Measurements from ENCODE around the gene FOXC1. TPM values are rescaled to one million over a fixed set of nuclear protein-coding genes. Genes with fewer than 3 reads are reported as not detected.

Gene FOXC1
- total RNA-seq, 1 donor from 2014 or later, result 84.4 TPM

DNA sequence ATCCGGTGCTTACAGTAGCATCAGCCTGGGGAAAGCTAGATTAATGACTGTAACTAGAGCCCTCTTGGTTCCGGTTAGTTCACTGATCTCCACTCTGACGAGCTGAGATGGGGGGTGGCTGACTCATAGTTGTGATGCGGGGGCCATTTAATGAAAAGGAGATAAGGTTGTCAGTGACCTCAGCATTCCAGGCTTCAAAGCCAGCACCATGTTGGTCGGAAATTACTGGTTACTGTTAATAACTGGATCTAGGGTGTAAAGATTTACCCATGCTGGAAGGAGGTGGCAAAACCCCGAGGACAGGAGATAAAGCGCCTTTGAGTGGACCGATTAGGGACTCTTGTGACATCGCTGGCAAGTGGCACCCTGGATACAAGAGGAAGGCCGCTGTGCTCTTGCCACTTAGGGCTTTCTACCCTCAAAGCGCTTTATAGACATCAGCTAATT is 21.1 kb downstream of the FOXC1 start:
- Mint-ChIP-seq H3K27ac (ENCODE audit: unreplicated experiment) (no peak overlapping the region), H3K9me3 (ENCODE audit: low read depth) (peaks cover 3% of the 10 kb centered on the region), H3K36me3 (ENCODE audit: low read depth) (no peaks in the 10 kb centered on the region), H3K4me1 (ENCODE audit: low read depth) (peaks cover 43% of the 10 kb centered on the region), H3K4me3 (ENCODE audit: unreplicated experiment) (no peak overlapping the region), H3K27me3 (ENCODE audit: low read depth) (no peaks in the 10 kb centered on the region)
- TF ChIP-seq, protein P1, sequence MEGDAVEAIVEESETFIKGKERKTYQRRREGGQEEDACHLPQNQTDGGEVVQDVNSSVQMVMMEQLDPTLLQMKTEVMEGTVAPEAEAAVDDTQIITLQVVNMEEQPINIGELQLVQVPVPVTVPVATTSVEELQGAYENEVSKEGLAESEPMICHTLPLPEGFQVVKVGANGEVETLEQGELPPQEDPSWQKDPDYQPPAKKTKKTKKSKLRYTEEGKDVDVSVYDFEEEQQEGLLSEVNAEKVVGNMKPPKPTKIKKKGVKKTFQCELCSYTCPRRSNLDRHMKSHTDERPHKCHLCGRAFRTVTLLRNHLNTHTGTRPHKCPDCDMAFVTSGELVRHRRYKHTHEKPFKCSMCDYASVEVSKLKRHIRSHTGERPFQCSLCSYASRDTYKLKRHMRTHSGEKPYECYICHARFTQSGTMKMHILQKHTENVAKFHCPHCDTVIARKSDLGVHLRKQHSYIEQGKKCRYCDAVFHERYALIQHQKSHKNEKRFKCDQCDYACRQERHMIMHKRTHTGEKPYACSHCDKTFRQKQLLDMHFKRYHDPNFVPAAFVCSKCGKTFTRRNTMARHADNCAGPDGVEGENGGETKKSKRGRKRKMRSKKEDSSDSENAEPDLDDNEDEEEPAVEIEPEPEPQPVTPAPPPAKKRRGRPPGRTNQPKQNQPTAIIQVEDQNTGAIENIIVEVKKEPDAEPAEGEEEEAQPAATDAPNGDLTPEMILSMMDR (IDR thresholded peaks at IDR 0.05), result no peak
- DNase-seq (ENCODE audit: low spot score), result no peak

DNA sequence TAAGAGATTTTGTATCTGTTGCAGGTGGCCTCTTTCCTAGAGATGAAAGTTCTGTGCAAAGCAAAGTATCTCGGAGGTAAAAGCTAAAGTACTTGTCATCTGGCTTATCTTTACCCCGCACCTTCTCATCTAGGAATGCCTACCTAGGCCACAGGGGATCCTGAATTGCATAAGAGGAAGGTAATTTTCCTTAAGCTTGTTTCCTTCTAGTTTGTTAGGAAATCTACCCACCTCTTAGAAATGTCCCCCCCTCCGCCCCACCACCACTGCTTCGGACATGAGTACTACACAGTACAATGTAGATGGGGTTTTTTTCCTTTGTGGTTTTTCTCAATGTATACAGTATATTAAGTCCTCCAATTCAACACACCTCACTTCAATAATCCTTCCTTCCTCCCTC is 21.5 kb downstream of the FOXC1 start:
- no peak overlapping the region for H3K27ac Mint-ChIP-seq (ENCODE audit: unreplicated experiment)
- no peaks in the 10 kb centered on the region for H3K36me3 Mint-ChIP-seq (ENCODE audit: low read depth)
- DNase-seq (ENCODE audit: low spot score), result no peak
- TF ChIP-seq, protein P1 (IDR thresholded peaks at IDR 0.05), result no peak
- H3K4me1 Mint-ChIP-seq (ENCODE audit: low read depth), result peaks cover 40% of the 10 kb centered on the region
- H3K27me3 Mint-ChIP-seq (ENCODE audit: low read depth), result no peaks in the 10 kb centered on the region
- H3K4me3 Mint-ChIP-seq (ENCODE audit: unreplicated experiment), result no peak overlapping the region
- peaks cover 3% of the 10 kb centered on the region for H3K9me3 Mint-ChIP-seq (ENCODE audit: low read depth)

DNA sequence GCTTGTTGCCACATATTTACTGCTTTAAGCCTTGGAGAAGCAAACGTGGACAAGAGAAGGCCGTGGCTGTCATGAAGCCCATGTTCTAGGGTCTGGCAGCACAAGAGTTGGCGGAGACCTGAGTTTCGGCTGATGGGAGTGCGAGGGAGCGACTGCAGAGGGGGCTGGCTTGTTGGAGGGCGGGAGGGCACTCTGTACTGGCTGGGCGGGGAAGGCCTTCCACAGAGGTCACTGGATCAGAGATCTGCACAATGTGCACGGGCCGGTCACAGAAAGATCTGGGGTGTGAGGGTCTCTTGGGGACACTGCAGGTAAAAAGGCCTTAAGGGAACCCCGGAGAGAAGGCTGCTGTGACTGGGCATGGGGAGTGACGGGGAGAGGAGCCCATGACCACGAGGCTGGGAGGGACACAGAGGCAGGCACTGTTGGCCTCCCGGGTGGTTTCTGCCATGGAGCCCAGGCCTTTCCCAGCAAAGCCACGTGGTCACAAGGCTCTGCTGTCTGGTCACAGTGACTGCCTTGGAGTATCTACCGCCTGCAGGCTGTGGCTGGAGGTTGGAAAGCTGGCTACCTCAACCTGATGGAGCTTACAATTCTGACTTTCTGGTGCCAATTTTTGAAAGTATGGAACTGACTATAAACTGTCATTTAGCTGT is 23.8 kb downstream of the FOXC1 start:
- H3K9me3 Mint-ChIP-seq (ENCODE audit: low read depth), result peaks cover 3% of the 10 kb centered on the region
- H3K36me3 Mint-ChIP-seq (ENCODE audit: low read depth), result no peaks in the 10 kb centered on the region
- TF ChIP-seq, protein P1 (IDR thresholded peaks at IDR 0.05), result no peak
- peak; percentile 59 for DNase-seq (ENCODE audit: low spot score)
- no peak overlapping the region for H3K4me3 Mint-ChIP-seq (ENCODE audit: unreplicated experiment)
- peaks cover 17% of the 10 kb centered on the region for H3K4me1 Mint-ChIP-seq (ENCODE audit: low read depth)
- H3K27me3 Mint-ChIP-seq (ENCODE audit: low read depth), result no peaks in the 10 kb centered on the region
- H3K27ac Mint-ChIP-seq (ENCODE audit: unreplicated experiment), result no peak overlapping the region

- Mint-ChIP-seq H3K4me1 (ENCODE audit: low read depth) (peaks cover 11% of the 10 kb centered on the region), H3K27ac (ENCODE audit: unreplicated experiment) (no peak overlapping the region), H3K36me3 (ENCODE audit: low read depth) (peaks cover 2% of the 10 kb centered on the region), H3K27me3 (ENCODE audit: low read depth) (no peaks in the 10 kb centered on the region), H3K9me3 (ENCODE audit: low read depth) (peaks cover 3% of the 10 kb centered on the region), H3K4me3 (ENCODE audit: unreplicated experiment) (no peak overlapping the region)
- TF ChIP-seq, protein P1 (IDR thresholded peaks at IDR 0.05), result no peak
- DNase-seq (ENCODE audit: low spot score), result peak; percentile 48
These were observed 24.4 kb downstream of the FOXC1 start for GRCh38 chr6:1634081-1634480.

DNA sequence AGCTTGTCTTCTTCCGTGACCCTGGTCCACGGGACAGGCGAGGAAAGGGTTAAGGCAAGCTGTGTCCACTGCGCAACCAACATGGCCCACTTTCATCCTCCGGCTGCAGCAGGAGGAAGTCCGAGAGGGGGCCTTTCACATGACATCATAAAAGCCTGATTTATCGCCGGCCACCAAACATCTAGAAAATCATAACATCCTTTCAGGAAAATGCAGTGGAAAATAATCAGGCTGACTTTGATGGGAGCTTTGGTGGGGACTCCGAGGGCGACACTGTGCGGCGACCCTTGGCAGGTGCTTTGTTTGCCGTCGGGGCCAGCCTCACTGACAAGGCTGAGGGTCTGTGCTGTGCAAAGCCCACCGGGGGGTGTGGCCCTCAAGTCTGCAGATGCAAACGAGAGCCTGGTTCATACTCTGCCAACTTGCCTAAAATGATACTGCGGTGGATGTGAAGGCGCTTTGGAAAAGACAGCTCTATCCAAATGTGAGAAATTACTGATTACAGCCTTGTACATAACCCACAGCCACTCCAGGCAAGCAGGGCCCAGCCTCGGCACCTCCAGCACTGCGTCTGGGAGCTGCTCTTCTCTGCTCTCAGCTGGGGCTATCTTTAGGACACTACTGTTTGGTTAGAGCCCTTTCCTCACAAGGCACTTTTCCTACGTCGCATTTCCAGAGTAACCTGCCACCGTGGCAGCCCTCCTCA is 25.7 kb downstream of the FOXC1 start:
- peaks cover 2% of the 10 kb centered on the region for H3K36me3 Mint-ChIP-seq (ENCODE audit: low read depth)
- no peak overlapping the region for H3K4me3 Mint-ChIP-seq (ENCODE audit: unreplicated experiment)
- no peak for DNase-seq (ENCODE audit: low spot score)
- no peak overlapping the region for H3K27ac Mint-ChIP-seq (ENCODE audit: unreplicated experiment)
- peaks cover 3% of the 10 kb centered on the region for H3K9me3 Mint-ChIP-seq (ENCODE audit: low read depth)
- TF ChIP-seq, protein P1 (IDR thresholded peaks at IDR 0.05), result no peak
- H3K27me3 Mint-ChIP-seq (ENCODE audit: low read depth), result no peaks in the 10 kb centered on the region
- H3K4me1 Mint-ChIP-seq (ENCODE audit: low read depth), result peaks cover 6% of the 10 kb centered on the region
